GM18526 (cell line): ENCODE measurements around the gene TCF7.

Source experiments
- POLR2A ChIP-seq: IDR thresholded peaks from 3 replicates; pipeline ENCODE4 v1.6.1; 2011; ENCODE audit not compliant: insufficient read length; ENCODE audit errors: extremely low read depth

TCF7 gene

GRCh38 chr5:134116789-134117761, 2.6 kb downstream of the TCF7 start:
- no peak for TF ChIP-seq POLR2A

- TF ChIP-seq POLR2A: no peak
Observed at GRCh38 chr5:134118212-134118835, 3.8 kb downstream of the TCF7 start.

- no peak for TF ChIP-seq POLR2A
Observed at GRCh38 chr5:134119720-134120119, 5.2 kb downstream of the TCF7 start.

- TF ChIP-seq POLR2A: no peak
Observed at GRCh38 chr5:134120386-134121138, 6.1 kb downstream of the TCF7 start.

- no peak for TF ChIP-seq POLR2A
Observed at GRCh38 chr5:134122530-134122929, 8.0 kb downstream of the TCF7 start.

- TF ChIP-seq POLR2A: no peak
Observed at GRCh38 chr5:134123360-134123759, 8.9 kb downstream of the TCF7 start.

- no peak for TF ChIP-seq POLR2A
Observed at GRCh38 chr5:134124289-134125038, 10.0 kb downstream of the TCF7 start.

- no peak for TF ChIP-seq POLR2A
Observed at GRCh38 chr5:134125039-134126015, 10.8 kb downstream of the TCF7 start.

- no peak for TF ChIP-seq POLR2A
Observed at GRCh38 chr5:134127376-134127861, 12.9 kb downstream of the TCF7 start.

GRCh38 chr5:134127988-134128647, 13.6 kb downstream of the TCF7 start:
- no peak for TF ChIP-seq POLR2A

GRCh38 chr5:134128648-134128995, 14.1 kb downstream of the TCF7 start:
- no peak for TF ChIP-seq POLR2A

- no peak for TF ChIP-seq POLR2A
Observed at GRCh38 chr5:134129411-134130238, 15.1 kb downstream of the TCF7 start.

- TF ChIP-seq POLR2A: no peak
Observed at GRCh38 chr5:134130239-134130945, 15.9 kb downstream of the TCF7 start.
